HCT116 (cell line): ENCODE data around the gene PXMP2. TPM values are rescaled to one million over a fixed set of nuclear protein-coding genes. Genes with fewer than 3 reads are reported as not detected.

Source experiments
- ATAC-seq: fragments of 200-7000 bp; cut with Tn5 transposase; 2 replicates; pipeline ENCODE4 v1.9.1; 2020; ENCODE audit warnings: mild to moderate bottlenecking, moderate library complexity
- BruUV-seq: library from RNA; stranded (reverse); fragments of 400-500 nt; replicated peaks from 2 replicates; lab custom pipeline; 2021; lab: Mats Ljungman, UMichigan
- CTCF ChIA-PET: fragments of 300-600 bp; sonication (Branson Sonifier 250); formaldehyde crosslinking; loops from one replicate; lab custom pipeline; 2021; ENCODE audit warnings: antibody characterized with exemption; lab: Charles Lee
- POLR2A ChIA-PET: fragments of 300-600, 350-600 bp; sonication (Branson Sonifier 250); formaldehyde crosslinking; loops from one replicate; lab custom pipeline; 2021; ENCODE audit warnings: antibody characterized with exemption; lab: Charles Lee
- RAD21 ChIA-PET, 2 experiments: fragments of 300-600 bp; sonication (Branson Sonifier 250); formaldehyde crosslinking; loops; one replicate each; lab custom pipeline; 2023; ENCODE audit warnings: low total read pairs in 2 of 2; ENCODE audit not compliant: uncharacterized antibody in 2 of 2, unreplicated experiment in 2 of 2, low non-redundant PET in 1 of 2; lab: Charles Lee
- DNase-seq: peaks from one replicate; pipeline ENCODE4 v3.0.0-alpha.2; 2010; ENCODE audit warnings: low read depth, low spot score
- H2AFZ ChIP-seq: fragments of 200-600 bp; shearing (Covaris generic), sonication (generic); 2 replicates; pipeline ENCODE4 v1.6.1; 2017; ENCODE audit warnings: low read depth, mixed run types, mixed read lengths, antibody characterized with exemption, low read length; ENCODE audit not compliant: poor library complexity, severe bottlenecking
- H3K27ac ChIP-seq: 2 replicates; pipeline ENCODE4 v1.5.1; 2012; ENCODE audit warnings: low read depth, low read length
- H3K27me3 ChIP-seq: fragments of 200-600 bp; sonication (generic); 2 replicates; pipeline ENCODE4 v1.6.1; 2016; ENCODE audit warnings: mixed run types, low read length, mixed read lengths; ENCODE audit not compliant: insufficient read depth
- H3K36me3 ChIP-seq, 2 experiments: fragments of 200-500 bp in 1 of 2; fragments of 200-600 bp in 1 of 2; sonication (Bioruptor generic) in 1 of 2; sonication (generic) in 1 of 2; 2 replicates each; pipeline versions ENCODE4 v1.5.1 to v1.6.1; 2014 to 2016; ENCODE audit warnings: low read length in 2 of 2, inconsistent platforms in 1 of 2, mixed read lengths in 1 of 2, mixed run types in 1 of 2; ENCODE audit not compliant: insufficient read depth in 2 of 2, control insufficient read depth in 1 of 2
- H3K4me1 ChIP-seq, 2 experiments: fragments of 200-600 bp in 1 of 2; sonication (generic) in 1 of 2; 2 replicates each; pipeline versions ENCODE4 v1.5.1 to v1.6.1; 2012 to 2017; ENCODE audit warnings: low read length in 2 of 2, inconsistent platforms in 1 of 2, mild to moderate bottlenecking in 1 of 2, mixed read lengths in 1 of 2, mixed run types in 1 of 2, moderate library complexity in 1 of 2; ENCODE audit not compliant: insufficient read depth in 2 of 2, control insufficient read depth in 1 of 2
- H3K4me2 ChIP-seq: fragments of 200-600 bp; sonication (generic); 2 replicates; pipeline ENCODE4 v1.6.1; 2017; ENCODE audit warnings: mixed run types, low read length, mixed read lengths
- H3K4me3 ChIP-seq, 2 experiments: fragments of 200-600 bp in 1 of 2; sonication (generic) in 1 of 2; replicated peaks in 1 of 2; 2 replicates each; pipeline ENCODE4 v1.5.1; 2011 to 2016; ENCODE audit warnings: low read length in 2 of 2, control low read depth in 1 of 2, low read depth in 1 of 2, mild to moderate bottlenecking in 1 of 2, mixed read lengths in 1 of 2, mixed run types in 1 of 2
- H3K79me2 ChIP-seq: fragments of 200-600 bp; sonication (generic); 2 replicates; pipeline ENCODE4 v1.6.1; 2017; ENCODE audit warnings: mild to moderate bottlenecking, mixed run types, low read length, moderate library complexity, mixed read lengths; ENCODE audit not compliant: insufficient read depth
- H3K9ac ChIP-seq: fragments of 200-600 bp; sonication (generic); 2 replicates; pipeline ENCODE4 v1.6.1; 2016; ENCODE audit warnings: low read length, mixed read lengths
- H3K9me2 ChIP-seq: fragments of 200-600 bp; sonication (generic), shearing (Covaris generic); 2 replicates; pipeline ENCODE4 v1.6.1; 2017; ENCODE audit warnings: mixed run types, mild to moderate bottlenecking, moderate library complexity; ENCODE audit not compliant: insufficient read depth
- H3K9me3 ChIP-seq, 2 experiments: fragments of 200-500 bp in 1 of 2; fragments of 200-600 bp in 1 of 2; sonication (Bioruptor generic) in 1 of 2; sonication (generic) in 1 of 2; 2 replicates each; pipeline ENCODE4 v1.6.1; 2014 to 2017; ENCODE audit warnings: low read length in 2 of 2, mixed read lengths in 2 of 2, inconsistent platforms in 1 of 2, low read depth in 1 of 2, mild to moderate bottlenecking in 1 of 2, mixed run types in 1 of 2, moderate library complexity in 1 of 2; ENCODE audit not compliant: control insufficient read depth in 1 of 2, insufficient read depth in 1 of 2
- H4K20me1 ChIP-seq: fragments of 200-600 bp; sonication (generic), shearing (Covaris generic); 2 replicates; pipeline ENCODE4 v1.6.1; 2017; ENCODE audit warnings: mixed run types, mild to moderate bottlenecking, moderate library complexity; ENCODE audit not compliant: insufficient read depth
- CBX3 ChIP-seq: IDR thresholded peaks from 2 replicates; pipeline ENCODE4 v1.6.1; 2012; ENCODE audit warnings: low read depth
- ELF1 ChIP-seq: IDR thresholded peaks from 2 replicates; pipeline ENCODE4 v1.6.1; 2012; ENCODE audit warnings: low read depth, borderline replicate concordance
- EZH2 ChIP-seq: fragments of 200-600 bp; sonication (generic); IDR thresholded peaks from 2 replicates; pipeline ENCODE4 v1.6.1; 2017; ENCODE audit warnings: antibody characterized with exemption, mixed run types
- JUND ChIP-seq: IDR thresholded peaks from 2 replicates; pipeline ENCODE4 v1.6.1; 2012
- POLR2A ChIP-seq: IDR thresholded peaks from 2 replicates; pipeline ENCODE4 v1.7.0; 2011; ENCODE audit warnings: borderline replicate concordance; ENCODE audit not compliant: insufficient read depth, insufficient read length; ENCODE audit errors: extremely low read depth
- RAD21 ChIP-seq: IDR thresholded peaks from 2 replicates; pipeline ENCODE4 v1.6.1; 2012; ENCODE audit warnings: low read depth, mild to moderate bottlenecking
- SRF ChIP-seq: IDR thresholded peaks from 2 replicates; pipeline ENCODE4 v1.6.1; 2012; ENCODE audit warnings: low read depth
- ZNF274 ChIP-seq: fragments of 200-500 bp; sonication (Bioruptor generic); IDR thresholded peaks from 2 replicates; pipeline ENCODE4 v1.6.1; 2014; ENCODE audit warnings: mild to moderate bottlenecking, low read depth, low read length, inconsistent platforms
- intact Hi-C: fragments of 100-400 bp; cut with micrococcal nuclease; formaldehyde crosslinking; loops from 2 replicates; pipeline ENCODE4 v1.10.0; 2022
- total RNA-seq: library from RNA; stranded (reverse); gene quantifications from one replicate; pipeline ENCODE4 v1.2.1, GENCODE V29; 2021; ENCODE audit not compliant: unreplicated experiment
- TF ChIP-seq, protein P1 (sequence below): IDR thresholded peaks from 2 replicates; pipeline ENCODE4 v1.6.1; 2012

PXMP2 gene
- total RNA-seq, 1 experiment from 2014 or later, result 30.9 TPM

GRCh38 chr12:132707241-132707640 is 19.9 kb downstream of the PXMP2 start:
- peaks cover 4 to 17% of the 10 kb centered on the region in 2 experiments for H3K4me1 ChIP-seq
- H3K4me2 ChIP-seq, result no peak overlapping the region
- no peak overlapping the region for H3K27ac ChIP-seq
- no peak for ATAC-seq
- no peaks in the 10 kb centered on the region for H3K9me3 ChIP-seq
- no peak overlapping the region for H2AFZ ChIP-seq
- H3K79me2 ChIP-seq, result peaks cover 21% of the 10 kb centered on the region
- no peak for DNase-seq
- TF ChIP-seq ZNF274 (no peak), POLR2A (no peak), ELF1 (no peak), JUND (no peak), SRF (no peak)
- TF ChIP-seq, protein P1, sequence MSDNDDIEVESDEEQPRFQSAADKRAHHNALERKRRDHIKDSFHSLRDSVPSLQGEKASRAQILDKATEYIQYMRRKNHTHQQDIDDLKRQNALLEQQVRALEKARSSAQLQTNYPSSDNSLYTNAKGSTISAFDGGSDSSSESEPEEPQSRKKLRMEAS, result no peak
- no peak overlapping the region for H3K9ac ChIP-seq
- BruUV-seq, result no TSS peak
- ChIA-PET CTCF (no interaction called here), RAD21 (no interaction called here), POLR2A (no interaction called here)
- H3K4me3 ChIP-seq, result no peak overlapping the region
- no peaks in the 10 kb centered on the region for H3K9me2 ChIP-seq
- peaks cover 3% of the 10 kb centered on the region; the same call in 1 of the 2 replicates for H4K20me1 ChIP-seq
- H3K36me3 ChIP-seq, result peaks cover 0 to 7% of the 10 kb centered on the region in 2 experiments; a peak in 2 of 4 replicates
- H3K27me3 ChIP-seq, result no peaks in the 10 kb centered on the region
- intact Hi-C loops, result no loop called here

DNA sequence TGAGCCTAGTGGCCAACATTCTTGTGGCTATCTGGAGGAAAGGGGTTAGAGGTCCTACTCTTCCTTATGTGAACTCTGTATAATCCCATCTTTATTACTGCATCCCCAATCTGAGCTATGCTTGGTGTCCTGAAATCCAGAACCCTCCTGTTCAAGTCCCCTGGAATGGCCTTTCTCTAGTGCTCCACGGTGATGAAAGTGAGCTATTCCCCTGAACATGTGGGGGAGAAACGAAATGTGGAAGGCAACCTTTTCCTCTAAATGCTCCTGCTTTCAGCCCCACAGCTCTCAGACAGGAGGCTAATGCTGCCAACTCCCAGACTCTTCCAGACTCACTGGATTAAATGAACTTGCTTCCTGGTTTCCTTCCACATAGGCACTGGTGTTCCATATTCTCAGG is 20.8 kb downstream of the PXMP2 start:
- Histone ChIP-seq H3K9me2 (no peaks in the 10 kb centered on the region), H3K4me3 (no peak overlapping the region), H4K20me1 (peaks cover 3% of the 10 kb centered on the region; the same call in 1 of the 2 replicates), H3K27ac (no peak overlapping the region; the same call in 1 of the 2 replicates), H2AFZ (no peak overlapping the region), H3K9ac (no peak overlapping the region), H3K9me3 (no peaks in the 10 kb centered on the region), H3K4me1 (peaks cover 5 to 18% of the 10 kb centered on the region in 2 experiments), H3K36me3 (peaks cover 0 to 7% of the 10 kb centered on the region in 2 experiments; a peak in 2 of 4 replicates), H3K4me2 (no peak overlapping the region), H3K27me3 (no peaks in the 10 kb centered on the region), H3K79me2 (peaks cover 30% of the 10 kb centered on the region)
- BruUV-seq, result no TSS peak
- DNase-seq, result no peak
- TF ChIP-seq CBX3, result no peak
- TF ChIP-seq EZH2, result no peak
- TF ChIP-seq RAD21, result no peak
- POLR2A ChIA-PET, result no interaction called here
- no peak for ATAC-seq
- RAD21 ChIA-PET, result no interaction called here
- intact Hi-C loops, result no loop called here
- CTCF ChIA-PET, result no interaction called here
